A549 (cell line): ENCODE data around the gene ROR1. TPM values are rescaled to one million over a fixed set of nuclear protein-coding genes. Genes with fewer than 3 reads are reported as not detected.
"Not testable (repeated sequence)": the region's sequence is repeated elsewhere in the genome, so short reads cannot be mapped to it uniquely, and the experiment has no call there.

Source experiments
- ATAC-seq, 2 experiments: fragments of 200-7000 bp in 1 of 2; fragments of >200 bp in 1 of 2; cut with Nextera tagmentation in 1 of 2; cut with Tn5 transposase in 1 of 2; 3 replicates each; pipeline versions ENCODE4 v1.8.0 to v1.9.1; 2018 to 2020; ENCODE audit warnings: mild to moderate bottlenecking in 1 of 2, moderate library complexity in 1 of 2
- CTCF ChIA-PET: fragments of 300-600 bp; sonication (Branson Sonifier 250); formaldehyde crosslinking; extraction: SDS; loops from one replicate; lab custom pipeline; 2021; ENCODE audit warnings: antibody characterized with exemption, inconsistent platforms; lab: Yijun Ruan, JAX
- POLR2A ChIA-PET: fragments of 350-600 bp; formaldehyde crosslinking; extraction: SDS; loops from one replicate; lab custom pipeline; 2021; ENCODE audit warnings: antibody characterized with exemption, inconsistent platforms; lab: Yijun Ruan, JAX
- DNase-seq, 2 experiments: peaks; one replicate each; pipeline versions ENCODE4 v3.0.0 to v3.0.0-alpha.2; 2011 to 2016; ENCODE audit warnings: low read depth in 1 of 2, low spot score in 1 of 2
- FAIRE-seq: peaks from 2 replicates; lab custom pipeline; 2011; peaks lifted over from hg19 to GRCh38; lab: Jason Lieb, UNC
- H3K27ac ChIP-seq, 2 experiments: fragments of >200 bp; sonication (Bioruptor Twin); formaldehyde crosslinking; 3 replicates each; pipeline ENCODE4 v1.5.1; 2016 to 2017
- H3K4me1 ChIP-seq: fragments of >200 bp; sonication (Bioruptor Twin); formaldehyde crosslinking; 3 replicates; pipeline ENCODE4 v1.6.1; 2016
- H3K4me2 ChIP-seq: fragments of >200 bp; sonication (Bioruptor Twin); formaldehyde crosslinking; 3 replicates; pipeline ENCODE4 v1.6.1; 2016
- H3K4me3 ChIP-seq: fragments of >200 bp; sonication (Bioruptor Twin); formaldehyde crosslinking; 3 replicates; pipeline ENCODE4 v1.5.1; 2016
- H3K9me3 ChIP-seq: fragments of >200 bp; sonication (Bioruptor Twin); formaldehyde crosslinking; 3 replicates; pipeline ENCODE4 v1.6.1; 2016
- ATOH8 ChIP-seq: fragments of 250-450 bp; sonication (Bioruptor Pico); IDR thresholded peaks from 2 replicates; pipeline ENCODE4 v1.5.0; 2020; ENCODE audit warnings: low read depth, mild to moderate bottlenecking, moderate library complexity
- BHLHE40 ChIP-seq: IDR thresholded peaks from 2 replicates; pipeline ENCODE4 v1.6.1; 2012; ENCODE audit warnings: low read depth, low read length, inconsistent platforms
- CEBPB ChIP-seq, 2 experiments: fragments of >200 bp in 1 of 2; sonication (Bioruptor Twin) in 1 of 2; formaldehyde crosslinking in 1 of 2; IDR thresholded peaks; 2 replicates each; pipeline ENCODE4 v1.6.1; 2012 to 2016
- CTCF ChIP-seq: fragments of >200 bp; sonication (Bioruptor Twin); formaldehyde crosslinking; IDR thresholded peaks from 3 replicates; pipeline ENCODE4 v1.5.1; 2016
- E2F6 ChIP-seq: IDR thresholded peaks from 2 replicates; pipeline ENCODE4 v1.6.1; 2012; ENCODE audit warnings: low read depth, borderline replicate concordance
- EP300 ChIP-seq, 2 experiments: fragments of >200 bp; sonication (Bioruptor Twin); formaldehyde crosslinking; IDR thresholded peaks; 2 replicates in 1 of 2; 3 replicates in 1 of 2; pipeline ENCODE4 v1.6.1; 2016 to 2017
- ESRRA ChIP-seq: fragments of 150-350 bp; IDR thresholded peaks from 2 replicates; pipeline ENCODE4 v1.6.1; 2014; ENCODE audit warnings: mild to moderate bottlenecking, low read length, borderline replicate concordance
- FOSB ChIP-seq: fragments of 250-450 bp; sonication (Bioruptor Pico); IDR thresholded peaks from 2 replicates; pipeline ENCODE4 v1.5.0; 2020; ENCODE audit warnings: mild to moderate bottlenecking, moderate library complexity
- FOXS1 ChIP-seq: fragments of 250-450 bp; sonication (Bioruptor Pico); IDR thresholded peaks from 2 replicates; pipeline ENCODE4 v1.5.0; 2020; ENCODE audit warnings: mild to moderate bottlenecking, moderate library complexity
- HDAC2 ChIP-seq: fragments of 200-600 bp; sonication (generic); IDR thresholded peaks from 2 replicates; pipeline ENCODE4 v1.6.1; 2016
- HEYL ChIP-seq: fragments of 250-450 bp; sonication (Bioruptor Pico); IDR thresholded peaks from 2 replicates; pipeline ENCODE4 v1.8.0; 2021; ENCODE audit warnings: mild to moderate bottlenecking, moderate library complexity
- HMGXB4 ChIP-seq: fragments of 250-450 bp; sonication (Bioruptor Pico); IDR thresholded peaks from 2 replicates; pipeline ENCODE4 v1.5.0; 2021; ENCODE audit warnings: mild to moderate bottlenecking, moderate library complexity, borderline replicate concordance
- KDM5A ChIP-seq: fragments of 200-600 bp; sonication (generic); IDR thresholded peaks from 2 replicates; pipeline ENCODE4 v1.6.1; 2016; ENCODE audit warnings: antibody characterized with exemption, mild to moderate bottlenecking
- MAFK ChIP-seq: fragments of 450-650 bp; IDR thresholded peaks from 2 replicates; pipeline ENCODE4 v1.6.1; 2014; ENCODE audit not compliant: partially characterized antibody
- MAZ ChIP-seq: fragments of 150-350 bp; IDR thresholded peaks from 2 replicates; pipeline ENCODE4 v1.6.1; 2014; ENCODE audit warnings: antibody characterized with exemption, low read depth, low read length, borderline replicate concordance
- NR3C1 ChIP-seq: fragments of >200 bp; sonication (Bioruptor Twin); formaldehyde crosslinking; IDR thresholded peaks from 3 replicates; pipeline ENCODE4 v1.6.1; 2017
- PBX3 ChIP-seq: IDR thresholded peaks from 2 replicates; pipeline ENCODE4 v1.6.1; 2012
- POLR2AphosphoS2 ChIP-seq: conservative IDR thresholded peaks from 2 replicates; pipeline ENCODE4 v1.6.1; 2012; ENCODE audit warnings: low read length, improper control_type of control experiment, inconsistent platforms
- RAD21 ChIP-seq, 2 experiments: fragments of >200 bp in 1 of 2; sonication (Bioruptor Twin) in 1 of 2; formaldehyde crosslinking in 1 of 2; IDR thresholded peaks in 1 of 2; conservative IDR thresholded peaks in 1 of 2; 2 replicates in 1 of 2; 3 replicates in 1 of 2; pipeline ENCODE4 v1.6.1; 2012 to 2018; ENCODE audit warnings: inconsistent platforms in 1 of 2
- RNF2 ChIP-seq: fragments of 200-600 bp; sonication (generic); IDR thresholded peaks from 2 replicates; pipeline ENCODE4 v1.6.1; 2016; ENCODE audit warnings: low read depth, mild to moderate bottlenecking, antibody characterized with exemption, moderate library complexity, borderline replicate concordance
- SMC3 ChIP-seq: fragments of >200 bp; sonication (Bioruptor Twin); formaldehyde crosslinking; IDR thresholded peaks from 3 replicates; pipeline ENCODE4 v1.6.1; 2018; ENCODE audit warnings: inconsistent platforms
- TFCP2L1 ChIP-seq: fragments of 250-450 bp; sonication (Bioruptor Pico); IDR thresholded peaks from 2 replicates; pipeline ENCODE4 v1.5.0; 2021; ENCODE audit warnings: mild to moderate bottlenecking
- TP53 ChIP-seq: fragments of 250-450 bp; sonication (Bioruptor Pico); IDR thresholded peaks from 2 replicates; pipeline ENCODE4 v1.5.0; 2021; ENCODE audit warnings: mild to moderate bottlenecking, moderate library complexity
- ZC3H11A ChIP-seq: fragments of 450-650 bp; IDR thresholded peaks from 2 replicates; pipeline ENCODE4 v1.6.1; 2014; ENCODE audit warnings: antibody characterized with exemption, mild to moderate bottlenecking
- WGBS: methylation state at CpG from one replicate; pipeline ENCODE4 v1.1.6; 2017; ENCODE audit errors: missing lambda C conversion rate; 5-methylcytosine and 5-hydroxymethylcytosine counted together
- polyA plus RNA-seq, 4 experiments: library from polyadenylated mRNA; depleted of rRNA in 3 of 4; stranded (reverse); fragments of >200 nt; fragmentation: RNase III in 1 of 4; extraction: RNeasy Plus Mini Kit Qiagen cat#74134 plus additional on column Dnase treatment in 1 of 4; gene quantifications; 2 replicates in 3 of 4; 3 replicates in 1 of 4; pipeline ENCODE4 v1.2.3, GENCODE V29; 2011 to 2017

The ROR1 gene
- polyA plus RNA-seq, 2 of the 4 experiments (the other 2 are of a cell fraction): 6.5 to 19.0 TPM

- POLR2A ChIA-PET: no interaction called here
Measured at GRCh38 chr1:63824451-63824850, 50.6 kb downstream of the ROR1 start.

GRCh38 chr1:63825111-63825510 is 51.3 kb downstream of the ROR1 start:
- Histone ChIP-seq H3K4me2 (no peak overlapping the region), H3K4me1 (peaks cover 39% of the 10 kb centered on the region), H3K9me3 (no peaks in the 10 kb centered on the region)
- FAIRE-seq (no peak), DNase-seq (no peak)
- ChIA-PET CTCF (interaction anchor here (1.2 kb wide), 1 partner anchor 9 kb away, joined by 3 read pairs; no protein-coding TSS in a partner anchor), POLR2A (no interaction called here)
- 94% methylated on average over 1 of the region's 1 CpG for WGBS
- TF ChIP-seq BHLHE40: no peak
- no peak for TF ChIP-seq HDAC2
- no peak for TF ChIP-seq HMGXB4 (CRISPR knock-in tag)
- TF ChIP-seq MAZ: no peak
- no peak for TF ChIP-seq NR3C1
- no peak for TF ChIP-seq SMC3
- TF ChIP-seq CTCF: no peak
- TF ChIP-seq TFCP2L1: no peak
- no peak for TF ChIP-seq E2F6
- no peak for TF ChIP-seq MAFK
- TF ChIP-seq FOXS1: no peak
- TF ChIP-seq, all 56 proteins: peak for 0
- no peak for ATAC-seq
- Histone ChIP-seq H3K4me3 (no peak overlapping the region), H3K27ac (no peak overlapping the region)

More at GRCh38 chr1:63824451-63824850, 50.6 kb downstream of the ROR1 start:
- Histone ChIP-seq H3K4me1 (peaks cover 36% of the 10 kb centered on the region), H3K4me2 (no peak overlapping the region), H3K27ac (no peak overlapping the region), H3K4me3 (no peak overlapping the region), H3K9me3 (no peaks in the 10 kb centered on the region)
- ATAC-seq: no peak
- 59% methylated on average over 1 of the region's 1 CpG for WGBS
- no peak for FAIRE-seq
- CTCF ChIA-PET: interaction anchor here (0.8 kb wide), 1 partner anchor 11 kb away, joined by 5 read pairs; no protein-coding TSS in a partner anchor
- no peak for DNase-seq
- no peak for TF ChIP-seq CEBPB (IDR thresholded peaks at IDR 0.05)
- TF ChIP-seq ESRRA: no peak
- TF ChIP-seq KDM5A: no peak
- TF ChIP-seq RNF2: no peak
- TF ChIP-seq MAZ: no peak
- no peak for TF ChIP-seq HEYL (CRISPR knock-in tag)
- TF ChIP-seq FOSB (CRISPR knock-in tag): no peak
- no peak for TF ChIP-seq ZC3H11A
- no peak for TF ChIP-seq POLR2AphosphoS2
- TF ChIP-seq EP300 (IDR thresholded peaks at IDR 0.05): no peak
- TF ChIP-seq RAD21 (conservative IDR thresholded peaks at IDR 0.05 in 1 of 2, IDR thresholded peaks at IDR 0.05 in 1 of 2): no peak
- no peak for TF ChIP-seq ATOH8 (CRISPR knock-in tag)
- no peak for TF ChIP-seq CTCF
- TF ChIP-seq SMC3: no peak
- no peak for TF ChIP-seq PBX3
- TF ChIP-seq TP53: no peak

- POLR2A ChIA-PET, DNase-seq, H3K4me3 ChIP-seq, H3K27ac ChIP-seq, ATAC-seq, H3K9me3 ChIP-seq, H3K4me2 ChIP-seq, FAIRE-seq: not testable (repeated sequence)
- CTCF ChIA-PET: interaction anchor here (1.2 kb wide), 1 partner anchor 8 kb away, joined by 3 read pairs; no protein-coding TSS in a partner anchor
- peaks cover 33% of the 10 kb centered on the region for H3K4me1 ChIP-seq
Measured at GRCh38 chr1:63826246-63826861, 52.5 kb downstream of the ROR1 start.
